ENCODE data around the gene MRPS25.

Gene MRPS25

GRCh38 chr3:15112011-15112410 is 46.9 kb upstream of the MRPS25 start:
- H2AFZ ChIP-seq (ENCODE audit: low read length), result no peak overlapping the region
- peaks cover 2% of the 10 kb centered on the region for H3K4me1 ChIP-seq (ENCODE audit: insufficient read depth, low read length, poor library complexity, severe bottlenecking)
- H3K36me3 ChIP-seq (ENCODE audit: insufficient read depth, low read length), result no peaks in the 10 kb centered on the region
- no peak overlapping the region for H3K4me2 ChIP-seq (ENCODE audit: low read depth, low read length, poor library complexity, severe bottlenecking)
- TF ChIP-seq CTCF (conservative IDR thresholded peaks at IDR 0.05; ENCODE audit: low read length) (no peak), EZH2phosphoT487 (IDR thresholded peaks at IDR 0.05; ENCODE audit: borderline replicate concordance) (no peak)
- no peak overlapping the region for H3K9ac ChIP-seq (ENCODE audit: low read depth, low read length, poor library complexity, severe bottlenecking)
- no peaks in the 10 kb centered on the region for H3K9me3 ChIP-seq (ENCODE audit: insufficient read depth, low read depth, low read length)
- H3K9me2 ChIP-seq (replicated peaks; ENCODE audit: low read depth, low read length), result no peaks in the 10 kb centered on the region
- no peaks in the 10 kb centered on the region for H3F3A ChIP-seq (ENCODE audit: low read depth)
- H3K79me2 ChIP-seq (ENCODE audit: insufficient read depth, low read length), result no peaks in the 10 kb centered on the region
- no peaks in the 10 kb centered on the region for H3K27me3 ChIP-seq (ENCODE audit: insufficient read depth, low read length, poor library complexity, severe bottlenecking)
- no peaks in the 10 kb centered on the region for H4K20me1 ChIP-seq (ENCODE audit: insufficient read depth, low read length, poor library complexity, severe bottlenecking)
- H3K4me3 ChIP-seq (ENCODE audit: low read length, poor library complexity, severe bottlenecking), result no peak overlapping the region

DNA sequence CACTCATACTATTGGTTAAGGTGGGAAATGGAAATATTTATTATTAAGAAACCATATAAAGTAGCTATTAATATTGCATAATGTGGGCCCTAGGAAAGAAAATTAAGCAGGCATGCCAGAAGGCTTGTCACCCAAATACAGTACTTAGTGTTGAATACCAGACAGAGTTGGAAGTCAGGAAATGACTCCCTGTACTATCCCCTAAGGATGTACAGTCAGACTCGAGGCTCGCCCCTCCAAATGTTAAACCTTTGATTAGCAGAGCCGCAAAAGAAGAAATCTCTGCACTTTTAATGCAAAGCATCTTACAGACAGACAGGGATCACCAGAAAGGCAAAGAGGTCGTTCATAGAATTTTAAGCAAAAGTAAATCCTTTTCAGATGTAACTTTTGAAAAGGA is 45.1 kb upstream of the MRPS25 start:
- no peak overlapping the region for H3K4me3 ChIP-seq (ENCODE audit: low read length, poor library complexity, severe bottlenecking)
- H4K20me1 ChIP-seq (ENCODE audit: insufficient read depth, low read length, poor library complexity, severe bottlenecking), result no peaks in the 10 kb centered on the region
- TF ChIP-seq CTCF (conservative IDR thresholded peaks at IDR 0.05; ENCODE audit: low read length) (no peak), EZH2phosphoT487 (IDR thresholded peaks at IDR 0.05; ENCODE audit: borderline replicate concordance) (no peak)
- H3F3A ChIP-seq (ENCODE audit: low read depth), result no peaks in the 10 kb centered on the region
- no peaks in the 10 kb centered on the region for H3K79me2 ChIP-seq (ENCODE audit: insufficient read depth, low read length)
- no peaks in the 10 kb centered on the region for H3K27me3 ChIP-seq (ENCODE audit: insufficient read depth, low read length, poor library complexity, severe bottlenecking)
- H3K9me2 ChIP-seq (replicated peaks; ENCODE audit: low read depth, low read length), result no peaks in the 10 kb centered on the region
- H3K9ac ChIP-seq (ENCODE audit: low read depth, low read length, poor library complexity, severe bottlenecking), result no peak overlapping the region
- no peak overlapping the region for H2AFZ ChIP-seq (ENCODE audit: low read length)
- no peaks in the 10 kb centered on the region for H3K36me3 ChIP-seq (ENCODE audit: insufficient read depth, low read length)
- H3K4me1 ChIP-seq (ENCODE audit: insufficient read depth, low read length, poor library complexity, severe bottlenecking), result peaks cover 2% of the 10 kb centered on the region
- H3K4me2 ChIP-seq (ENCODE audit: low read depth, low read length, poor library complexity, severe bottlenecking), result no peak overlapping the region
- H3K9me3 ChIP-seq (ENCODE audit: insufficient read depth, low read depth, low read length), result no peaks in the 10 kb centered on the region

DNA sequence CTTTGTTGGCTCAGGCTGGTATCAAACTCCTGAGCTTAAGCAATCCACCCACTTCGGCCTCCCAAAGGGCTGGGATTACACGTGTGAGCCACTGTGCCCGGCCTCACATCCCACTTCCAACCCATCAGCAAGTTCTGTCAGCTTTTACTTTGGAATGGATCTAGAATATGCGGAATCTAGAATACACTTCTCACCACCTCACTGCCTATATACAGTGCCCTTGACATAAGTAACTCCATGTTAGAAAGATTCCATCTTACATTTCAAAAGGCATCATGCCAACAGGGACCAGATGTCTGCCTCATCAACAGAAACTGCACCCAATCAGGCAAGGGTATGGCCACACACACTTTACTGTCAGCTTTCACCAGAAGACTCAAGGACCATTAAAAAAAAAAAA is 43.8 kb upstream of the MRPS25 start:
- no peaks in the 10 kb centered on the region for H3K79me2 ChIP-seq (ENCODE audit: insufficient read depth, low read length)
- H3K9ac ChIP-seq (ENCODE audit: low read depth, low read length, poor library complexity, severe bottlenecking), result no peak overlapping the region
- no peak for TF ChIP-seq EZH2phosphoT487 (IDR thresholded peaks at IDR 0.05; ENCODE audit: borderline replicate concordance)
- no peak for TF ChIP-seq CTCF (conservative IDR thresholded peaks at IDR 0.05; ENCODE audit: low read length)
- H3K9me3 ChIP-seq (ENCODE audit: insufficient read depth, low read depth, low read length), result no peaks in the 10 kb centered on the region
- no peaks in the 10 kb centered on the region for H4K20me1 ChIP-seq (ENCODE audit: insufficient read depth, low read length, poor library complexity, severe bottlenecking)
- no peak overlapping the region for H3K4me3 ChIP-seq (ENCODE audit: low read length, poor library complexity, severe bottlenecking)
- H3K9me2 ChIP-seq (replicated peaks; ENCODE audit: low read depth, low read length), result no peaks in the 10 kb centered on the region
- no peak overlapping the region for H2AFZ ChIP-seq (ENCODE audit: low read length)
- no peaks in the 10 kb centered on the region for H3K36me3 ChIP-seq (ENCODE audit: insufficient read depth, low read length)
- no peaks in the 10 kb centered on the region for H3K27me3 ChIP-seq (ENCODE audit: insufficient read depth, low read length, poor library complexity, severe bottlenecking)
- H3F3A ChIP-seq (ENCODE audit: low read depth), result no peaks in the 10 kb centered on the region
- peaks cover 2% of the 10 kb centered on the region for H3K4me1 ChIP-seq (ENCODE audit: insufficient read depth, low read length, poor library complexity, severe bottlenecking)
- no peak overlapping the region for H3K4me2 ChIP-seq (ENCODE audit: low read depth, low read length, poor library complexity, severe bottlenecking)

Data from Loucy (cell line).